ENCODE results near the gene FETUB.

The FETUB gene

GRCh38 chr3:186637686-186638085, 2.5 kb upstream of the FETUB start:
- no peak overlapping the region for H3K27ac ChIP-seq (ENCODE audit: low read depth, low read length)
- H3K4me3 ChIP-seq (ENCODE audit: low read depth, low read length), result no peak overlapping the region
- no peak overlapping the region for H2AFZ ChIP-seq (ENCODE audit: low read length, unreplicated experiment)
- peaks cover 87% of the 10 kb centered on the region for H3K27me3 ChIP-seq (ENCODE audit: insufficient read depth, low read length)
- H3K79me2 ChIP-seq (ENCODE audit: control insufficient read depth, insufficient read depth, low read length, unreplicated experiment), result no peaks in the 10 kb centered on the region
- no peaks in the 10 kb centered on the region for H3K36me3 ChIP-seq (ENCODE audit: insufficient read depth, low read length)
- peaks cover 4% of the 10 kb centered on the region for H3K4me1 ChIP-seq (ENCODE audit: control insufficient read depth, insufficient read depth, low read length, unreplicated experiment)

- Histone ChIP-seq H3K4me3 (ENCODE audit: low read depth, low read length) (no peak overlapping the region), H3K79me2 (ENCODE audit: control insufficient read depth, insufficient read depth, low read length, unreplicated experiment) (no peaks in the 10 kb centered on the region), H3K27me3 (ENCODE audit: insufficient read depth, low read length) (peaks cover 93% of the 10 kb centered on the region), H3K4me1 (ENCODE audit: control insufficient read depth, insufficient read depth, low read length, unreplicated experiment) (peaks cover 4% of the 10 kb centered on the region), H3K36me3 (ENCODE audit: insufficient read depth, low read length) (no peaks in the 10 kb centered on the region), H3K27ac (ENCODE audit: low read depth, low read length) (no peak overlapping the region), H2AFZ (ENCODE audit: low read length, unreplicated experiment) (no peak overlapping the region)
Measured at GRCh38 chr3:186638259-186638658, 1.9 kb upstream of the FETUB start.

GRCh38 chr3:186640473-186640818, 247 bp downstream of the FETUB start:
- Histone ChIP-seq H3K4me1 (ENCODE audit: control insufficient read depth, insufficient read depth, low read length, unreplicated experiment) (peaks cover 4% of the 10 kb centered on the region), H3K36me3 (ENCODE audit: insufficient read depth, low read length) (no peaks in the 10 kb centered on the region), H3K27me3 (ENCODE audit: insufficient read depth, low read length) (peaks cover 92% of the 10 kb centered on the region), H3K4me3 (ENCODE audit: low read depth, low read length) (peak overlapping the region; percentile 12; the same call in 1 of the 2 replicates), H2AFZ (ENCODE audit: low read length, unreplicated experiment) (peak overlapping the region; percentile 12), H3K79me2 (ENCODE audit: control insufficient read depth, insufficient read depth, low read length, unreplicated experiment) (no peaks in the 10 kb centered on the region), H3K27ac (ENCODE audit: low read depth, low read length) (no peak overlapping the region)

GRCh38 chr3:186640929-186641328, 730 bp downstream of the FETUB start:
- Histone ChIP-seq H3K4me1 (ENCODE audit: control insufficient read depth, insufficient read depth, low read length, unreplicated experiment) (peaks cover 4% of the 10 kb centered on the region), H3K79me2 (ENCODE audit: control insufficient read depth, insufficient read depth, low read length, unreplicated experiment) (no peaks in the 10 kb centered on the region), H3K27me3 (ENCODE audit: insufficient read depth, low read length) (peaks cover 87% of the 10 kb centered on the region), H2AFZ (ENCODE audit: low read length, unreplicated experiment) (peak overlapping the region; percentile 12), H3K4me3 (ENCODE audit: low read depth, low read length) (peak overlapping the region; percentile 12; the same call in 1 of the 2 replicates), H3K36me3 (ENCODE audit: insufficient read depth, low read length) (no peaks in the 10 kb centered on the region), H3K27ac (ENCODE audit: low read depth, low read length) (no peak overlapping the region)

GRCh38 chr3:186642014-186642413, 1.8 kb downstream of the FETUB start:
- Histone ChIP-seq H3K4me1 (ENCODE audit: control insufficient read depth, insufficient read depth, low read length, unreplicated experiment) (peaks cover 4% of the 10 kb centered on the region), H3K36me3 (ENCODE audit: insufficient read depth, low read length) (no peaks in the 10 kb centered on the region), H3K4me3 (ENCODE audit: low read depth, low read length) (no peak overlapping the region), H3K79me2 (ENCODE audit: control insufficient read depth, insufficient read depth, low read length, unreplicated experiment) (no peaks in the 10 kb centered on the region), H2AFZ (ENCODE audit: low read length, unreplicated experiment) (no peak overlapping the region), H3K27ac (ENCODE audit: low read depth, low read length) (no peak overlapping the region), H3K27me3 (ENCODE audit: insufficient read depth, low read length) (peaks cover 86% of the 10 kb centered on the region)

GRCh38 chr3:186643493-186643892, 3.3 kb downstream of the FETUB start:
- H3K4me1 ChIP-seq (ENCODE audit: control insufficient read depth, insufficient read depth, low read length, unreplicated experiment), result peaks cover 4% of the 10 kb centered on the region
- H3K4me3 ChIP-seq (ENCODE audit: low read depth, low read length), result no peak overlapping the region
- H2AFZ ChIP-seq (ENCODE audit: low read length, unreplicated experiment), result no peak overlapping the region
- H3K79me2 ChIP-seq (ENCODE audit: control insufficient read depth, insufficient read depth, low read length, unreplicated experiment), result no peaks in the 10 kb centered on the region
- no peaks in the 10 kb centered on the region for H3K36me3 ChIP-seq (ENCODE audit: insufficient read depth, low read length)
- H3K27ac ChIP-seq (ENCODE audit: low read depth, low read length), result no peak overlapping the region
- peaks cover 82% of the 10 kb centered on the region for H3K27me3 ChIP-seq (ENCODE audit: insufficient read depth, low read length)

- Histone ChIP-seq H3K36me3 (ENCODE audit: insufficient read depth, low read length) (no peaks in the 10 kb centered on the region), H2AFZ (ENCODE audit: low read length, unreplicated experiment) (no peak overlapping the region), H3K27me3 (ENCODE audit: insufficient read depth, low read length) (peaks cover 81% of the 10 kb centered on the region), H3K27ac (ENCODE audit: low read depth, low read length) (no peak overlapping the region), H3K4me3 (ENCODE audit: low read depth, low read length) (no peak overlapping the region), H3K79me2 (ENCODE audit: control insufficient read depth, insufficient read depth, low read length, unreplicated experiment) (no peaks in the 10 kb centered on the region), H3K4me1 (ENCODE audit: control insufficient read depth, insufficient read depth, low read length, unreplicated experiment) (peaks cover 4% of the 10 kb centered on the region)
Measured at GRCh38 chr3:186644683-186645082, 4.5 kb downstream of the FETUB start.

- Histone ChIP-seq H2AFZ (ENCODE audit: low read length, unreplicated experiment) (no peak overlapping the region), H3K36me3 (ENCODE audit: insufficient read depth, low read length) (no peaks in the 10 kb centered on the region), H3K79me2 (ENCODE audit: control insufficient read depth, insufficient read depth, low read length, unreplicated experiment) (no peaks in the 10 kb centered on the region), H3K27me3 (ENCODE audit: insufficient read depth, low read length) (peaks cover 82% of the 10 kb centered on the region), H3K27ac (ENCODE audit: low read depth, low read length) (no peak overlapping the region), H3K4me3 (ENCODE audit: low read depth, low read length) (no peak overlapping the region), H3K4me1 (ENCODE audit: control insufficient read depth, insufficient read depth, low read length, unreplicated experiment) (no peaks in the 10 kb centered on the region)
Measured at GRCh38 chr3:186646106-186646505, 5.9 kb downstream of the FETUB start.

- Histone ChIP-seq H3K27ac (ENCODE audit: low read depth, low read length) (no peak overlapping the region), H3K27me3 (ENCODE audit: insufficient read depth, low read length) (peaks cover 82% of the 10 kb centered on the region), H2AFZ (ENCODE audit: low read length, unreplicated experiment) (no peak overlapping the region), H3K36me3 (ENCODE audit: insufficient read depth, low read length) (no peaks in the 10 kb centered on the region), H3K4me1 (ENCODE audit: control insufficient read depth, insufficient read depth, low read length, unreplicated experiment) (no peaks in the 10 kb centered on the region), H3K4me3 (ENCODE audit: low read depth, low read length) (no peak overlapping the region), H3K79me2 (ENCODE audit: control insufficient read depth, insufficient read depth, low read length, unreplicated experiment) (no peaks in the 10 kb centered on the region)
Measured at GRCh38 chr3:186646841-186647240, 6.6 kb downstream of the FETUB start.

- Histone ChIP-seq H3K27ac (ENCODE audit: low read depth, low read length) (no peak overlapping the region), H3K27me3 (ENCODE audit: insufficient read depth, low read length) (peaks cover 81% of the 10 kb centered on the region), H3K79me2 (ENCODE audit: control insufficient read depth, insufficient read depth, low read length, unreplicated experiment) (no peaks in the 10 kb centered on the region), H3K4me3 (ENCODE audit: low read depth, low read length) (no peak overlapping the region), H3K36me3 (ENCODE audit: insufficient read depth, low read length) (no peaks in the 10 kb centered on the region), H2AFZ (ENCODE audit: low read length, unreplicated experiment) (no peak overlapping the region), H3K4me1 (ENCODE audit: control insufficient read depth, insufficient read depth, low read length, unreplicated experiment) (no peaks in the 10 kb centered on the region)
Measured at GRCh38 chr3:186648851-186649250, 8.7 kb downstream of the FETUB start.

- peaks cover 86% of the 10 kb centered on the region for H3K27me3 ChIP-seq (ENCODE audit: insufficient read depth, low read length)
- no peak overlapping the region for H2AFZ ChIP-seq (ENCODE audit: low read length, unreplicated experiment)
- H3K27ac ChIP-seq (ENCODE audit: low read depth, low read length), result no peak overlapping the region
- H3K4me1 ChIP-seq (ENCODE audit: control insufficient read depth, insufficient read depth, low read length, unreplicated experiment), result no peaks in the 10 kb centered on the region
- H3K4me3 ChIP-seq (ENCODE audit: low read depth, low read length), result no peak overlapping the region
- H3K36me3 ChIP-seq (ENCODE audit: insufficient read depth, low read length), result no peaks in the 10 kb centered on the region
- H3K79me2 ChIP-seq (ENCODE audit: control insufficient read depth, insufficient read depth, low read length, unreplicated experiment), result no peaks in the 10 kb centered on the region
Measured at GRCh38 chr3:186651678-186652215, 11.5 kb downstream of the FETUB start.

Measured in ACC112 (cell line).